NK-92 (cell line): Measurements from ENCODE around the gene CACNG6.
"Not testable (repeated sequence)": the region's sequence is repeated elsewhere in the genome, so short reads cannot be mapped to it uniquely, and the experiment has no call there.

ENCODE experiments used
- DNase-seq: peaks from one replicate; lab custom pipeline; 2025; ENCODE audit not compliant: unreplicated experiment; lab: John Stamatoyannopoulos, UW

CACNG6 gene

GRCh38 chr19:53991224-53992113, at the start of gene CACNG6:
TSS of gene CACNG6 (plus strand) at chr19:53991637. CDS start at chr19:53992878, 1,241 bp downstream.
- no peak for DNase-seq

GRCh38 chr19:53942001-53942786, 49.2 kb upstream of the CACNG6 start:
- no peak for DNase-seq

GRCh38 chr19:53944416-53944815, 47.0 kb upstream of the CACNG6 start:
- DNase-seq = no peak

- DNase-seq = no peak
Measured at GRCh38 chr19:53944933-53945332, 46.5 kb upstream of the CACNG6 start.

GRCh38 chr19:53945441-53945840, 46.0 kb upstream of the CACNG6 start:
- DNase-seq = no peak

GRCh38 chr19:53945998-53946397, 45.4 kb upstream of the CACNG6 start:
- no peak for DNase-seq

GRCh38 chr19:53947624-53948023, 43.8 kb upstream of the CACNG6 start:
- no peak for DNase-seq

GRCh38 chr19:53948611-53949010, 42.8 kb upstream of the CACNG6 start:
- DNase-seq = not testable (repeated sequence)

GRCh38 chr19:53951436-53951835, 40.0 kb upstream of the CACNG6 start:
- DNase-seq = no peak

- DNase-seq = no peak
Measured at GRCh38 chr19:53951947-53952346, 39.5 kb upstream of the CACNG6 start.

- DNase-seq = no peak
Measured at GRCh38 chr19:53953383-53953782, 38.1 kb upstream of the CACNG6 start.

- DNase-seq = no peak
Measured at GRCh38 chr19:53957448-53958167, 33.8 kb upstream of the CACNG6 start.

GRCh38 chr19:53958168-53958571, 33.3 kb upstream of the CACNG6 start:
- no peak for DNase-seq

GRCh38 chr19:53958823-53959757, 32.3 kb upstream of the CACNG6 start:
- DNase-seq = no peak

GRCh38 chr19:53960187-53960586, 31.2 kb upstream of the CACNG6 start:
- DNase-seq = no peak

GRCh38 chr19:53960886-53961285, 30.6 kb upstream of the CACNG6 start:
- no peak for DNase-seq

- DNase-seq = no peak
Measured at GRCh38 chr19:53961523-53962356, 29.7 kb upstream of the CACNG6 start.

- DNase-seq = no peak
Measured at GRCh38 chr19:53962887-53963431, 28.5 kb upstream of the CACNG6 start, which contains the start of gene CACNG8. TSS of gene CACNG8 (plus strand) at chr19:53962937.

- no peak for DNase-seq
Measured at GRCh38 chr19:53965091-53965490, 26.3 kb upstream of the CACNG6 start.
